HT-29 (cell line): ENCODE measurements around the gene TEAD1. TPM values are rescaled to one million over a fixed set of nuclear protein-coding genes. Genes with fewer than 3 reads are reported as not detected.
A peak's percentile ranks its signal among the peaks of the same experiment; 100 is the strongest.

Source experiments
- DNase-seq: peaks from one replicate; pipeline ENCODE4 v3.0.0-alpha.2; 2015; ENCODE audit warnings: low spot score
- small RNA-seq: library from RNA; depleted of rRNA; stranded (forward); fragments of <200 nt; gene quantifications from one replicate; pipeline ENCODE3, GENCODE V24; 2014
- total RNA-seq: library from RNA; depleted of rRNA; stranded (reverse); fragments of >200 nt; shearing (Covaris generic); gene quantifications from 2 replicates; pipeline ENCODE4 v1.2.3, GENCODE V29; 2014

The TEAD1 gene
- total RNA-seq, 1 experiment from 2014 or later, result 102 TPM

DNA sequence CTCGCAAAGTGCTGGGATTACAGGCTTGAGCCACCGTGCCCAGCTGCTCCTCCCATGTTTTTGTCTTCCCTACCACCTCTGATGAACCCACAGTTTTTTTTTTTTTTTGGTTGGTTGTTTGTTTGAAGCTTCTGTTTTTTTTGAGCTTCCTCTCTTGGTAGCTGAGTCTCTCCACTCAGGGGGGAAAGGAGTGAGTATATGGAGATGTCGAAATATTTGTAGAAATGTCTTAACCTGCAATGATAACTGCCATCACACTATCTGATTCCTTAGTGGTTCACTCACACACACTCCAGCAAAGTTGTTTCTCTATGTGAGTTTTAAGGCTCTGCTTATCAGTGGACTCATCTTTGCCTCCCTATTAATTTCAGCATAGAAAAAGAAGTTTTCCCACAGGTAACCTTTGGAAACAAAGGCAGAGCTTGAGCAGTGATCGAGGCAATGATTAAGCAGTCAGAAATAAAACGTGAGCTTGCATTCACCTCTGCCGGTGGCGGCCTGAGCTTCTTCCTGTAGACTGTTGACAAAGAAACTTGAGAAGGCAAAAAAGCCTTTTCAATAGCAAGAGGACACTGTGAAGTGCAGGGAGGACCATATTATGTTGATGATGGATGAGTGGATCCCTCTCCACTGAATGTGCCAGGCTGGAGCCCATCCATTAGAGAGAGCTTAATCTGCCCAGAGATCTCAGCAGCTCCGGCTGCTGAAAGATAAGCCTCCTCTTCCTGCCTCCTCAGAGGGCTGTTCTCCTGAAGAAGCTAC lies 305.9 kb downstream of the TEAD1 start:
- DNase-seq, result no peak

DNA sequence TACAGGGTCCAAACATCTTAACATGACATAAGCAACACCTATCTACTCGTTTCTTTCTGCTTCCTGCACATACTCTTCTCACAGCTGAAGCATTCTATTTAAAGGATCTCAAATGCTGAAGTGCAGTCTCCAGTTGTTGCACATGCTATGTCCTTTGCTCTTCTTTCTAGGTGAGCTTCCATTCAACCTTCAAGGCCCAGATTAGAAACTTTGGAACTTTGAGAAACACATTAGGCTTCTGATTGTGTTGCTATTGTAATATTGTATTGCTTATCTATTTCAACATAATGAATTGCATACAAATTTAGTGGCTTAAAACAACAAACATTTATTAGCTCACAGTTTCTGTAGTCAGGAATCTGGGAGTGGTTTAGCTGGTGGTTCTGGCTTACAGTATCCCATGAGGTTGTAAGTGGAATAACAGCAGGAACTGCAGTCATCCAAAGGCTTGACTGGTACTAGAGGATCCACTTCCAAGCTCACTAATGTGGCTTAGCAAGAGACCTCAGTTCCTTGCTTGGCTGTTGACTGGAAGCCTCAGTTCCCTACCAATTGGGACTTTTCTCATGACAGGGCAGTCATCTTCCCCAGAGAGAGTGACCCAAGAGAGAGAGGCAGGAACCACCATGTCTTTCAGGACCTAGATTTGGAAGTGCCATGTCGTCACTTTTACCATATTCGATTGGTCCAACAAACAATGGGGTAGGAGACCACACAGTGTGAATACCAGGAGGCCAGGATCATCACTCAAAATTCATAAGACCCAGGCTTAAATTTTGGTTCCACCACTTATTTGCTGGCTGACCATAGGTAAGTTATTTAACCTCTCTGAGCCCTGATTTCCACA lies 307.7 kb downstream of the TEAD1 start:
- DNase-seq, result peak; percentile 49

DNA sequence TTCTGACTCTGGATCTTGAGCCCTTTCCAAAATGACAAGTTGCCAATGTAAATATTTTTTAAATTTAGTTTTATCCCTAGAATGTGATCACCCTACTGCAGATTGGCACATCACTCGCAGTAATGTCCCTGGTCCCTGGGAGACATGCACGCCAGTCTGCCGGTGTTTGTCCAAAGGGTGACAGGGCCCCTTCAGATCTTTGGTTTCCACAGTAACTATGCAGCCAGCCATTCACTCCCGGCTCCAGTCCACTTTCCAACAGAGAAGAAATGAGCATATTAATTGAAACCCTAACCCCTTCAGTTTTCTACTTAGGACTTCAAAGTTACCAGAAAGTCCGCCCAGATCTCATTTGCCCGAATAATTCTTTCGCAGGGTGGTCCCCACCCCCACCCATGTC lies 309.1 kb downstream of the TEAD1 start:
- no peak for DNase-seq

DNA sequence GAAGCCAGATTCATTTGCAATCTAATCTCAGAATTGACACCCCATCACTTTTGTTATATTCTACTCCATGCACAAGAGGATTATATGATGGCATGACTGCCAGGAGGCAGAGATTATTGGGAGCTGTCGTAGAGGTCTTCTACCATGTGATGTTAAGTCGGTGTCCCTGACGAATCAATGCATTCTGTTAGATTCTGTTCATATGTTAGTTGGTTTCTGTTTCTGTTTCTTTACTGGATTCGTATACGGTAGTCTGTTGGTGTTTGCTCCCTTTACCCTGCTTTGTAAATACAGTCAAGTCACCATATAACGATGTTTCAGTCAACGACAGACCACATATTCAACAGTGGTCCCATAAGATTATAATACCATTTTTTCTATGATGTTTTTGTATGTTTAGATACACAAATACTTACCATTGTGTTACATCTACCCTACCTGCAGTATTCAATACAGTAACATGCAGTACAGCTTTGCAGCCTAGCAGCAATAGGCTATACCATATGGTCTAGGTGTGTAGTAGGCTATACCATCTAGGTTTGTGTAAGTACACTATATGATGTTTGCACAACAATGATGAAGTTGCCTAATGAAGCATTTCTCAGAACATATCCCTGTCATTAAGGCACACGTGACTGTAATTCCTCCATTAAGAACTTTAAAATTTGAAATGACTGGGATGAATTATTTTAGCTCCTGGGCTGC lies 312.1 kb downstream of the TEAD1 start:
- DNase-seq, result no peak

DNA sequence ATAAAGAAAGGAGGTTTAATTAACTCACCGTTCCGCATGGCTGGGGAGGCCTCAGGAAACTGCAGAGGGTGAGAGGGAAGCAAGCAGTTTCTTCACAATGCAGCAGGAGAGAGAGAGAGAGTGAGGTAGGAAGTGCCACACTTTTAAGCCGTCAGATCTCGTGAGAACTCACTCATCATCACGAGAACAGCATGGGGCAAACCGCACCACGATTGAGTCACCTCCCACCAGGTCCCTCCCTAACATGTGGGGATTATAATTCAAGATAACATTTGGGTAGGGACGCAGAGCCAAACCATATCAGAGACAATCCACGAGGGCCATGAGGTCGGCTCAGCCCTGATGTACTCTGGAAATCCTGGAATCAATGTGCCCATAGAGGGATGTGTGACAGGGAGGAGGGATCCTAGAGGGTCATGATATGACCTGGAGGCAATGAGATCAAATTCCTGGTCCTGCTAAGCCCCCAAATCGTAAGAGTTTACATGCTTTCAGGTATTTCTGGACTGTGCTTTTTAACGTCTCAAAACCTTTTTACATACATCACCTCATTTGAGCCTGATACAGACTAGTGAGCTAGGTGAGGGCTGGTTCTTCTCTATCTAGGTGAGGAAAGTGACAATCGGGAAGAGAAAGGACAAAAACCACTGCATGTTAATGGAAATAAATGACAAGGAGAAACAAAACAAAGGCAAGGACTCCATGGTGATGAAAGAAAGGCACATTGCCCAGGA lies 315.4 kb downstream of the TEAD1 start:
- no peak for DNase-seq

DNA sequence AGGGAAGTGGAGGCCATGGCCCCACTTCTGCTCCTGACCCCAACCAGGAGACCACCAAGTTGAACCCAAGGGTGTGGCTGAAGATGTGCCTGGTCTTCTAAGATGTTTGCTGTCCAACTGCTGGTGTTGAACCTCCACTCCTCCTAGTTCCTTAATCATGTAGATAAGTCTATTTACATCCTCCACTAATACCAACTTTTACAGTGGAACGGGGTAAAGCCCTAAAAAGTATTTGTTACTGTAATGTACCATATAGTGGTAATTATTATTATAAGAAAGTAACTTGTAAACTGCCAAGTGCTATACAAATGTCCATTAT lies 315.9 kb downstream of the TEAD1 start:
- no peak for DNase-seq

DNA sequence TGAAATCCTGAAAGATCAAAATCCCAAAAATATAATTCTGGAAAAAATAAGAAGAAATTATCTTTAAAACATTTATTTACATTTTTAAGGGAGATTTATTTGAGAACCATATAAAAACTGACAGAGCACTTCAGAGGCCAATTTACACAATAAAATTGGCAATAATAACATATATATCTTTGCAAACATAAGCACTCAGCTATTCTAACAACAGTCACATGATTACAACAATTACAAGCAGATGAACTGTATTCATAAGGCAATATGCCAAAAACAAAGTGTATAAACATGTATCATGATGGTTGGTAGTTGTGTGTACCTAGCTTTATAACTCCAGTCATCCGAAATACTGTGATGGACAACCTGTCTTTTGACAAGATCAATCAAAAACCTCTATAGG lies 317.2 kb downstream of the TEAD1 start:
- DNase-seq, result no peak

DNA sequence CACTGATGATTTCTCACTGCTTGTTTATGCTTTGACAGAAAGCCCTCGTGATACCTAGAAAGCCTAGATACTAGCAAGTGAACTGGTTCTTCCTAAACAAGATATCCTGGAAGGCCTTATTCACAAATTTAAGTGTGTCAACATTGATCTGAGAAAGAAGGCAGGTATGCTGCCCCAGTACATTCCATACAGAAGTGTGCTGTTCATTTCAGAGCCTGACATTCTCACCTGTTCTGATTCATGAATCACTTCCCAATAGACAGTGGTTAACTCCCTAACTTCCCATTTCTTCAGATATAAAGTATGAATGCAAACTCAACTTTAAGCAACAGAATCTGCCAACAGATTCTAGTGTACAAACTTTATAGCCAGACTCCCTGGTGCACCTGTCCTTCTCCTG lies 319.4 kb downstream of the TEAD1 start:
- DNase-seq, result no peak

Small RNA genes within 50 kb of the gene (small RNA-seq; reads per million reads assigned to genes)
- not detected for gene RF00424
